Mucosa of stomach (tissue), 1 donor: ENCODE data around the gene TSPEAR.

Source experiments
- H3K27me3 ChIP-seq: one replicate; pipeline ENCODE4 v1.7.0; 2013; ENCODE audit warnings: mild to moderate bottlenecking, low read length; ENCODE audit not compliant: control insufficient read depth, insufficient read depth
- H3K36me3 ChIP-seq: one replicate; pipeline ENCODE4 v1.7.0; 2013; ENCODE audit warnings: low read length; ENCODE audit not compliant: control insufficient read depth, insufficient read depth
- H3K4me1 ChIP-seq: one replicate; pipeline ENCODE4 v1.7.0; 2013; ENCODE audit warnings: mild to moderate bottlenecking, low read length; ENCODE audit not compliant: control insufficient read depth, insufficient read depth
- H3K4me3 ChIP-seq: one replicate; pipeline ENCODE4 v1.7.0; 2013; ENCODE audit warnings: low read length
- H3K9ac ChIP-seq: one replicate; pipeline ENCODE4 v1.7.0; 2013; ENCODE audit warnings: mild to moderate bottlenecking, low read length, moderate library complexity
- H3K9me3 ChIP-seq: one replicate; pipeline ENCODE4 v1.7.0; 2013; ENCODE audit warnings: mild to moderate bottlenecking, low read length, moderate library complexity; ENCODE audit not compliant: control insufficient read depth
- donor health status: Pancreatic carcinoma.

Gene TSPEAR

GRCh38 chr21:44737706-44738354 lies 26.5 kb upstream of the TSPEAR start:
- Histone ChIP-seq H3K9ac (no peak overlapping the region), H3K4me1 (no peaks in the 10 kb centered on the region), H3K4me3 (no peak overlapping the region), H3K36me3 (no peaks in the 10 kb centered on the region), H3K9me3 (no peaks in the 10 kb centered on the region), H3K27me3 (no peaks in the 10 kb centered on the region)

DNA sequence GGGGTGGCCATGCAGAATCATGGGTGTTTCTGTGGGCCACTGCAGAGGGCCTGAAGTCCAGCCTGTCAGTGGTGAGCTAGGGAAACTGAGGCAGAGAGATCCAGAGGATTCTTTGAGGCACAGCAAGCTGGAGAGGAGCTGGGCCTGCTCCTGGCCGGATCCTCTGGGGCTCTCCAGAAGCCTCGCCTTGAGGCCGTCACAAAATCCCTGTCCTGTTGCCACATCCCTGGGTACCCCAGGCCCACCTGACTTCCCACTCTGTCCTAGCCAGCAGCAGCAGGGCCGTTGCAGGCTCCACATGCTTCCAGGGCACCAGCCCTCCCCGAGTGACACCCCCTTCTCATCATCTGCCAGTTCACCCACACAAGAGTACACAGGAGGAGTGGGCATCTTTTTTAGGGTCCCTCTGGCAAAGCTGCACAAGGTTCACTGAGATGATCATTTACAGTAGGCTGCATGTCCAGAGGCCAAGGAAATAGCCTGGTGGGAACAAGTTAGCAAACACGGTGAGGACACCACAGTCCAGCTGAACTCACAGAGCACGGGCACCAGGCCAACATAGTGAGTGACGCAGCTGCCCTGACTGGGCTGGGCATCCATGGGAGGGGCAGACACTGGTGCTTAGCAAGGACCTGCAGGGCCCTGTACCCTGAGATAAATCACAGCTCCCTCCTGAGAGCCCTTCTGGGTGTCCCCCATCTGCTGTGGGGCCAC lies 25.1 kb upstream of the TSPEAR start:
- Histone ChIP-seq H3K9me3 (no peaks in the 10 kb centered on the region), H3K27me3 (no peaks in the 10 kb centered on the region), H3K4me3 (no peak overlapping the region), H3K4me1 (no peaks in the 10 kb centered on the region), H3K36me3 (no peaks in the 10 kb centered on the region), H3K9ac (no peak overlapping the region)

DNA sequence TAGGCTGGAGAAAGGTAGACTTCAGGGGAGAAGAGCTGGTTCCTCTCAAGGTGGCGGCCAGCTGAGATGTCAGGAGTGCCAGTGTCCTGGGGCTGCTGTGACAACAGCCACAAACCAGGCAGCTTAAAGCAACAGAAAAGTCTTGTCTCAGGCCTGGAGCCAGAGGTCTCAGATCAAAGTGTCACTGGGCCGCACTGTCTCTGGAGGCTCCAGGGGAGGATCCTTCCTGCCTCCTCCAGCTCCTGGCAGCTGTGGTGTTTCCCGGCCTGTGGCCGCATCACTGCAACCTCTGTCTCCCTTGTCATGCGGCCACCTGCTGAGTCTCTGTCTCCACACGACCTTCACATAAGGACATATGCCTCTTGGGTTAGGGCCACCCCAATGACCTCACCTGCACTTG lies 24.4 kb upstream of the TSPEAR start:
- Histone ChIP-seq H3K4me1 (no peaks in the 10 kb centered on the region), H3K9me3 (no peaks in the 10 kb centered on the region), H3K4me3 (no peak overlapping the region)

GRCh38 chr21:44734841-44735240 lies 23.5 kb upstream of the TSPEAR start:
- no peaks in the 10 kb centered on the region for H3K27me3 ChIP-seq
- H3K9ac ChIP-seq: no peak overlapping the region
- H3K9me3 ChIP-seq: no peaks in the 10 kb centered on the region
- no peaks in the 10 kb centered on the region for H3K36me3 ChIP-seq
- no peak overlapping the region for H3K4me3 ChIP-seq
- H3K4me1 ChIP-seq: no peaks in the 10 kb centered on the region

More for the DNA sequence above, 24.4 kb upstream of the TSPEAR start:
- Histone ChIP-seq H3K9ac (no peak overlapping the region), H3K27me3 (no peaks in the 10 kb centered on the region), H3K36me3 (no peaks in the 10 kb centered on the region)

GRCh38 chr21:44734026-44734745 lies 22.8 kb upstream of the TSPEAR start:
- Histone ChIP-seq H3K9ac (no peak overlapping the region), H3K4me1 (no peaks in the 10 kb centered on the region), H3K4me3 (no peak overlapping the region), H3K9me3 (no peaks in the 10 kb centered on the region), H3K27me3 (no peaks in the 10 kb centered on the region), H3K36me3 (no peaks in the 10 kb centered on the region)

GRCh38 chr21:44732956-44733355 lies 21.6 kb upstream of the TSPEAR start:
- no peak overlapping the region for H3K9ac ChIP-seq
- no peak overlapping the region for H3K4me3 ChIP-seq
- H3K36me3 ChIP-seq: no peaks in the 10 kb centered on the region
- H3K27me3 ChIP-seq: no peaks in the 10 kb centered on the region
- H3K4me1 ChIP-seq: no peaks in the 10 kb centered on the region
- H3K9me3 ChIP-seq: no peaks in the 10 kb centered on the region

GRCh38 chr21:44732263-44732662 lies 20.9 kb upstream of the TSPEAR start:
- Histone ChIP-seq H3K27me3 (peaks cover 4% of the 10 kb centered on the region), H3K4me3 (no peak overlapping the region), H3K4me1 (no peaks in the 10 kb centered on the region), H3K36me3 (no peaks in the 10 kb centered on the region), H3K9me3 (no peaks in the 10 kb centered on the region), H3K9ac (no peak overlapping the region)

GRCh38 chr21:44730951-44731579 lies 19.7 kb upstream of the TSPEAR start:
- Histone ChIP-seq H3K36me3 (no peaks in the 10 kb centered on the region), H3K9me3 (no peaks in the 10 kb centered on the region), H3K4me3 (no peak overlapping the region), H3K9ac (no peak overlapping the region), H3K4me1 (no peaks in the 10 kb centered on the region), H3K27me3 (peaks cover 8% of the 10 kb centered on the region)

DNA sequence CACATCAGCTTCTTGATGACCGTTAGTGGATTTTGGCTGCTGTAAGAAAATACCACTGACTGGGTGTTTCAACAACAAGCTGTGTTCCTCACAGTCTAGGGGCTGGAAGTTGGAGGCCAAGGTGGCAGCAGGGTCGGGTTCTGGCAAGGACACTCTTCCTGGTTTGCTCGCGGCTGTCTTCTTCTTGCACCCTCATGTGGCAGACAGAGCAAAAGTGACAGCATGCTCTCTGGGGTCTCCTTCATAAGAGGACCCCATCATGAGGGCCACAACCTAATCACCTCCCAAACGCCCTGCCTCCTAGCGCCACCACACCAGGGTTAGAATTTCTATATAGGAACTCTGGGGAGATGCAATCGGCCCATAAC lies 18.6 kb upstream of the TSPEAR start:
- Histone ChIP-seq H3K36me3 (no peaks in the 10 kb centered on the region), H3K9ac (no peak overlapping the region), H3K9me3 (no peaks in the 10 kb centered on the region), H3K4me1 (no peaks in the 10 kb centered on the region), H3K27me3 (peaks cover 8% of the 10 kb centered on the region), H3K4me3 (no peak overlapping the region)

GRCh38 chr21:44729336-44730027 lies 18.1 kb upstream of the TSPEAR start:
- H3K27me3 ChIP-seq: peaks cover 8% of the 10 kb centered on the region
- H3K9ac ChIP-seq: no peak overlapping the region
- no peaks in the 10 kb centered on the region for H3K9me3 ChIP-seq
- H3K4me3 ChIP-seq: no peak overlapping the region
- no peaks in the 10 kb centered on the region for H3K4me1 ChIP-seq
- no peaks in the 10 kb centered on the region for H3K36me3 ChIP-seq

DNA sequence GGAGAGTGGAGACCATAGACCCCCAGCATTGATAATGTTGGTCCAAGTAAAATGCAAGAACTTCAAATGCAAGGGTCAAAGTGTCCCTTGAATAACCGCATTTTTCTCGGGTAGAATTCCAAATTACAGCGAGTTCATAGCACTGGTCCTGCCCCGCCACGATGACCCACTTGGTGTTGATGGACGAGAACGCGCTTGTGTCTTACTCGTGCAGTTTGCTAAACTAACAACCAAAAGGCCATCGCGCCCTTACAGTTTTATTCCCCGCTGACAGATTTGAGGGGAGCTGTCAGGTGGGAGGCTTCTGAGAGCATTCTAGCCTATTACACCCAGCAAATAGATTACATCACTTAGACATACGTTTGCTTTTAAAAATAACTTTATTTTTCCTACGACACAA lies 17.3 kb upstream of the TSPEAR start:
- peaks cover 14% of the 10 kb centered on the region for H3K27me3 ChIP-seq
- H3K4me3 ChIP-seq: no peak overlapping the region
- no peak overlapping the region for H3K9ac ChIP-seq
- H3K36me3 ChIP-seq: no peaks in the 10 kb centered on the region
- no peaks in the 10 kb centered on the region for H3K9me3 ChIP-seq
- H3K4me1 ChIP-seq: no peaks in the 10 kb centered on the region
